ENCODE results near the gene CCDC40. TPM values are rescaled to one million over a fixed set of nuclear protein-coding genes. Genes with fewer than 3 reads are reported as not detected.
A peak's percentile ranks its signal among the peaks of the same experiment; 100 is the strongest.

CCDC40 gene
- total and polyA plus RNA-seq, 2 of the 13 experiments (the other 11 are each of a cell fraction or from before 2014, with no cell fraction given): 4.1 to 5.5 TPM

GRCh38 chr17:79989106-79989835 is 47.2 kb upstream of the CCDC40 start (continued):
- no peak for TF ChIP-seq SMAD9 (CRISPR knock-in tag; IDR thresholded peaks at IDR 0.05)
- TF ChIP-seq ZNF160 (CRISPR knock-in tag; IDR thresholded peaks at IDR 0.05): no peak
- no peak for TF ChIP-seq SAP130 (CRISPR knock-in tag; IDR thresholded peaks at IDR 0.05; ENCODE audit: low read depth)
- no peak for TF ChIP-seq RAD51 (IDR thresholded peaks at IDR 0.05; ENCODE audit: borderline replicate concordance)
- TF ChIP-seq NONO (IDR thresholded peaks at IDR 0.05): no peak
- 0 out of 2 replicates have a peak, but pooled peaks have one; percentile 39 for TF ChIP-seq NONO (CRISPR knock-in tag; conservative IDR thresholded peaks at IDR 0.05)
- TF ChIP-seq CAMTA2 (CRISPR knock-in tag; IDR thresholded peaks at IDR 0.05; ENCODE audit: borderline replicate concordance): no peak
- no peak for TF ChIP-seq ZBTB7B (CRISPR knock-in tag; IDR thresholded peaks at IDR 0.05)
- TF ChIP-seq ELK4 (CRISPR knock-in tag; IDR thresholded peaks at IDR 0.05; ENCODE audit: borderline replicate concordance): no peak
- 0 out of 2 replicates have a peak, but pooled peaks have one; percentile 3 for TF ChIP-seq ZNF296 (CRISPR knock-in tag; conservative IDR thresholded peaks at IDR 0.05)
- TF ChIP-seq PBX2 (CRISPR knock-in tag; IDR thresholded peaks at IDR 0.05): no peak
- no peak for TF ChIP-seq ZNF547 (CRISPR knock-in tag; IDR thresholded peaks at IDR 0.05)
- TF ChIP-seq ZNF781 (CRISPR knock-in tag; IDR thresholded peaks at IDR 0.05; ENCODE audit: borderline replicate concordance, not compliant biosample characterization): no peak
- no peak for TF ChIP-seq ZFP62 (CRISPR knock-in tag; IDR thresholded peaks at IDR 0.05)
- no peak for TF ChIP-seq GLI4 (CRISPR knock-in tag; IDR thresholded peaks at IDR 0.05; ENCODE audit: borderline replicate concordance)
- TF ChIP-seq SIN3A (IDR thresholded peaks at IDR 0.05; ENCODE audit: borderline replicate concordance, low read depth, low read length): no peak; the same call in 1 of the 2 replicates
- no peak for TF ChIP-seq PRMT3 (CRISPR knock-in tag; IDR thresholded peaks at IDR 0.05; ENCODE audit: borderline replicate concordance, low read depth)
- no peak for TF ChIP-seq RFXANK (CRISPR knock-in tag; IDR thresholded peaks at IDR 0.05)
